GM12891 (cell line): ENCODE data around the gene MSH6.

Experiments
- POLR2A ChIP-seq: IDR thresholded peaks from 2 replicates; pipeline ENCODE4 v1.6.1; 2011; ENCODE audit warnings: low read depth, low read length, control low read depth
- POLR2AphosphoS5 ChIP-seq: IDR thresholded peaks from 2 replicates; pipeline ENCODE4 v1.6.1; 2011; ENCODE audit warnings: low read depth, low read length, control low read depth

GRCh38 chr2:47735912-47736311 is 47.0 kb upstream of the MSH6 start:
- TF ChIP-seq POLR2AphosphoS5, result no peak
- no peak for TF ChIP-seq POLR2A
